GM21576 (cell line): ENCODE results near the gene IZUMO4.

Source experiments
- ATAC-seq: cut with Tn5 transposase; IDR thresholded peaks from one replicate; pipeline ENCODE4 v1.9.1; 2021; ENCODE audit warnings: mild to moderate bottlenecking, moderate library complexity; ENCODE audit not compliant: unreplicated experiment

Gene IZUMO4

GRCh38 chr19:2103045-2103707 is 6.5 kb downstream of the IZUMO4 start:
- no peak for ATAC-seq

GRCh38 chr19:2108251-2109016 is 11.7 kb downstream of the IZUMO4 start:
- ATAC-seq = no peak

- no peak for ATAC-seq
Observed at GRCh38 chr19:2109046-2109864, 12.5 kb downstream of the IZUMO4 start.

- ATAC-seq = no peak
Observed at GRCh38 chr19:2110822-2111221, 14.1 kb downstream of the IZUMO4 start.

GRCh38 chr19:2111425-2111824 is 14.7 kb downstream of the IZUMO4 start:
- no peak for ATAC-seq

GRCh38 chr19:2111886-2112285 is 15.2 kb downstream of the IZUMO4 start:
- no peak for ATAC-seq

GRCh38 chr19:2112516-2113320 is 16.0 kb downstream of the IZUMO4 start:
- ATAC-seq = no peak

- no peak for ATAC-seq
Observed at GRCh38 chr19:2113439-2114211, 16.9 kb downstream of the IZUMO4 start.

- ATAC-seq = no peak
Observed at GRCh38 chr19:2114218-2114617, 17.5 kb downstream of the IZUMO4 start.

GRCh38 chr19:2114821-2115220 is 18.1 kb downstream of the IZUMO4 start:
- ATAC-seq = no peak

GRCh38 chr19:2115324-2115723 is 18.6 kb downstream of the IZUMO4 start:
- no peak for ATAC-seq

- no peak for ATAC-seq
Observed at GRCh38 chr19:2115911-2116426, 19.3 kb downstream of the IZUMO4 start.

GRCh38 chr19:2116507-2116906 is 19.8 kb downstream of the IZUMO4 start:
- ATAC-seq = no peak

- ATAC-seq = no peak
Observed at GRCh38 chr19:2117215-2117960, 20.7 kb downstream of the IZUMO4 start.

- ATAC-seq = no peak
Observed at GRCh38 chr19:2118438-2118837, 21.7 kb downstream of the IZUMO4 start.

GRCh38 chr19:2119921-2120785 is 23.4 kb downstream of the IZUMO4 start:
- ATAC-seq = no peak

GRCh38 chr19:2120821-2121220 is 24.1 kb downstream of the IZUMO4 start:
- ATAC-seq = no peak

- ATAC-seq = no peak
Observed at GRCh38 chr19:2121416-2122051, 24.8 kb downstream of the IZUMO4 start.
